Liver (tissue), 9 donors: ENCODE data around the gene N4BP2. TPM values are rescaled to one million over a fixed set of nuclear protein-coding genes. Genes with fewer than 3 reads are reported as not detected.

ENCODE experiments used
- DNase-seq: peaks from one replicate; pipeline ENCODE4 v3.0.0-alpha.2; 2017; ENCODE audit warnings: low spot score
- H3K27ac ChIP-seq, 2 donors: one replicate each; pipeline ENCODE4 v1.7.0; 2013; ENCODE audit warnings: inconsistent platforms in 2 of 2, low read length in 2 of 2, control low read depth in 1 of 2, low read depth in 1 of 2, mild to moderate bottlenecking in 1 of 2
- H3K27me3 ChIP-seq, 4 donors: one replicate each; pipeline versions ENCODE4 v1.6.1 to v1.7.0; 2013; ENCODE audit warnings: low read length in 3 of 4, inconsistent platforms in 1 of 4, mild to moderate bottlenecking in 1 of 4, moderate library complexity in 1 of 4; ENCODE audit not compliant: control insufficient read depth in 4 of 4, insufficient read depth in 4 of 4
- H3K36me3 ChIP-seq, 4 donors: one replicate each; pipeline versions ENCODE4 v1.6.1 to v1.7.0; 2013; ENCODE audit warnings: low read length in 3 of 4, mild to moderate bottlenecking in 3 of 4, low read depth in 1 of 4, moderate library complexity in 1 of 4; ENCODE audit not compliant: control insufficient read depth in 4 of 4, insufficient read depth in 3 of 4
- H3K4me1 ChIP-seq, 4 donors: one replicate each; pipeline versions ENCODE4 v1.6.1 to v1.7.0; 2013; ENCODE audit warnings: low read length in 3 of 4, mild to moderate bottlenecking in 3 of 4, moderate library complexity in 1 of 4; ENCODE audit not compliant: control insufficient read depth in 4 of 4, insufficient read depth in 4 of 4
- H3K4me3 ChIP-seq, 3 donors: one replicate each; pipeline versions ENCODE4 v1.6.1 to v1.7.0; 2013; ENCODE audit warnings: low read length in 3 of 3, control low read depth in 1 of 3, low read depth in 1 of 3, mild to moderate bottlenecking in 1 of 3
- H3K9ac ChIP-seq, 2 donors: one replicate each; pipeline ENCODE4 v1.7.0; 2013; ENCODE audit warnings: low read length in 2 of 2, mild to moderate bottlenecking in 2 of 2, moderate library complexity in 2 of 2, control low read depth in 1 of 2, low read depth in 1 of 2
- H3K9me3 ChIP-seq, 4 donors: one replicate each; pipeline versions ENCODE4 v1.6.1 to v1.7.0; 2013; ENCODE audit warnings: low read length in 3 of 4; ENCODE audit not compliant: control insufficient read depth in 4 of 4
- EGR1 ChIP-seq, 2 donors: IDR thresholded peaks; 2 replicates each; pipeline ENCODE4 v1.6.1; 2016 to 2018; ENCODE audit warnings: antibody characterized with exemption in 2 of 2, low read depth in 2 of 2
- FOXA1 ChIP-seq: IDR thresholded peaks from 2 replicates; pipeline ENCODE4 v1.6.1; 2016; ENCODE audit warnings: antibody characterized with exemption
- FOXA2 ChIP-seq: IDR thresholded peaks from 2 replicates; pipeline ENCODE4 v1.6.1; 2016; ENCODE audit warnings: antibody characterized with exemption
- HNF4A ChIP-seq, 2 donors: conservative IDR thresholded peaks; 2 replicates each; pipeline ENCODE4 v1.6.1; 2016; ENCODE audit warnings: antibody characterized with exemption in 2 of 2, mild to moderate bottlenecking in 2 of 2
- HNF4G ChIP-seq: IDR thresholded peaks from 2 replicates; pipeline ENCODE4 v1.6.1; 2016; ENCODE audit warnings: antibody characterized with exemption
- JUND ChIP-seq, 2 donors: IDR thresholded peaks; 2 replicates each; pipeline ENCODE4 v1.6.1; 2016; ENCODE audit warnings: antibody characterized with exemption in 2 of 2
- NR2F2 ChIP-seq: IDR thresholded peaks from 2 replicates; pipeline ENCODE4 v1.6.1; 2016; ENCODE audit warnings: antibody characterized with exemption
- RAD21 ChIP-seq, 2 donors: IDR thresholded peaks; 2 replicates each; pipeline ENCODE4 v1.6.1; 2016; ENCODE audit warnings: antibody characterized with exemption in 2 of 2, mild to moderate bottlenecking in 2 of 2
- RXRA ChIP-seq, 2 donors: IDR thresholded peaks; 2 replicates each; pipeline ENCODE4 v1.6.1; 2017 to 2018; ENCODE audit warnings: antibody characterized with exemption in 2 of 2, mild to moderate bottlenecking in 1 of 2
- SP1 ChIP-seq: IDR thresholded peaks from 2 replicates; pipeline ENCODE4 v1.6.1; 2018; ENCODE audit warnings: antibody characterized with exemption, mild to moderate bottlenecking
- YY1 ChIP-seq: IDR thresholded peaks from 2 replicates; pipeline ENCODE4 v1.6.1; 2016; ENCODE audit warnings: antibody characterized with exemption, mild to moderate bottlenecking
- WGBS: extraction: QIAGEN DNeasy Blood & Tissue Kit; methylation state at CpG from one replicate; pipeline ENCODE4 v1.1.7; 2013; 5-methylcytosine and 5-hydroxymethylcytosine counted together
- polyA plus RNA-seq, 2 donors: library from polyadenylated mRNA; stranded (reverse) in 1 of 2; unstranded in 1 of 2; fragments of 200-250 nt in 1 of 2; fragments of >200 nt in 1 of 2; fragmentation: Nextera tagmentation in 1 of 2; extraction: Ambion mirVana in 1 of 2; gene quantifications; one replicate each; pipeline versions ENCODE4 v1.2.1 to v1.2.3, GENCODE V29; 2013 to 2015
- total RNA-seq, 2 donors: library from RNA; depleted of rRNA; stranded (reverse); fragments of >200 nt; gene quantifications; one replicate each; pipeline ENCODE4 v1.2.3, GENCODE V29; 2014
- TF ChIP-seq, protein P1 (sequence below): IDR thresholded peaks from 2 replicates; pipeline ENCODE4 v1.6.1; 2016; ENCODE audit warnings: antibody characterized with exemption, mild to moderate bottlenecking
- TF ChIP-seq, protein P2 (sequence below): IDR thresholded peaks from 2 replicates; pipeline ENCODE4 v1.6.1; 2016; ENCODE audit warnings: antibody characterized with exemption
- TF ChIP-seq, protein P3 (sequence below): fragments of 150-350 bp; IDR thresholded peaks from 2 replicates; pipeline ENCODE4 v1.5.1; 2017; ENCODE audit warnings: improper control_type of control experiment, low read depth, low read length; ENCODE audit not compliant: missing input control
- TF ChIP-seq, protein P4 (sequence below): IDR thresholded peaks from 2 replicates; pipeline ENCODE4 v1.6.1; 2016; ENCODE audit warnings: antibody characterized with exemption
- TF ChIP-seq, protein P5 (sequence below): IDR thresholded peaks from 2 replicates; pipeline ENCODE4 v1.6.1; 2016; ENCODE audit warnings: antibody characterized with exemption
- donor health status: healthy.
- donor health status: healthy.
- donor health status: healthy.
- donor health status: healthy.
- donor health status: healthy.

The N4BP2 gene
- total and polyA plus RNA-seq, 4 donors = 2.3 to 19.9 (median 11.0) TPM

DNA sequence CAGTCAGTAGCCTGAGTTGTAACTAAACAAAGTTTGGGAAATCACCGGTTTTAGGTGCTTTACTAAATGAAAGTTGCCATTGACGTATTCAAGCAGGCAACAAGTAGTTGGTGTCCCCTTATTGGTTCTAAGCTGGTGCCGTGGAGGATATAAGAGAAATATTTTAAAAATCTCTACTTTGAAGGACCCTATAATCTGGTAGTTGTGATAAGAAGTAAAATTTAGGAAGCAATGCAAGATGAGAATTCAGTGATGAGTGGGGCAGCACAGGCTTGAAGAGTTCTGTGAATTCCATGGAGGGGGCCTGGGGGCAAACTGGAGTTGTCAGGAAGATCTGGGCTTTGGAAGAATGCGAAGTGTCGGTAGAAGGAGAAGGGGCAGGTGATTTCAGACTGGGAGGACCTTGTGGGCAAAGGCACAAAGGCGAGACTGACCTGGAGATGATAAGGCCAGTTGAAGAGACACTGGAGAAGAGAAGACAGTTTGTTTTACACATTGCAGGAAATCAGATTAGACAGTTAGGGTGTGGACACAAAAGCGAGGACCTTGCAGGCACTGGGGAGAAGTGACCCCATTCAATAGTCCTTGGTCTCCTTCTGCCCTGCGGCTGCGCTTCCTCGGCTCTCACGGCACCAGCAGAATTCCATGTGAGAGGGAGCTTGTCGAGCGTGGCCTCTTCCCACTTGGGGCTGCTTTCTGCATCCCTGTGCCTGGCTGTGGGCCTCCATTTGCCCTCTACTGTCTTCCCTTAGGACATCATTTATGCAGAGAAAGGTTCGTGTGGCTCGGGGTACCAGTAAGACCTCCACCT lies 141.4 kb downstream of the N4BP2 start:
- Histone ChIP-seq H3K9me3 (no peaks in the 10 kb centered on the region), H3K9ac (peak overlapping the region in 1 of 2 donors; percentile 66), H3K4me3 (peak overlapping the region in 1 of 3 donors; percentile 4), H3K4me1 (no peaks in the 10 kb centered on the region), H3K36me3 (no peaks in the 10 kb centered on the region), H3K27me3 (no peaks in the 10 kb centered on the region), H3K27ac (peak overlapping the region; percentile 25 to 34)
- no peak for TF ChIP-seq RXRA (IDR thresholded peaks at IDR 0.05)
- no peak for TF ChIP-seq HNF4A (conservative IDR thresholded peaks at IDR 0.05)
- no peak for TF ChIP-seq YY1
- no peak for TF ChIP-seq HNF4G
- TF ChIP-seq NR2F2 = no peak
- TF ChIP-seq SP1 = no peak
- no peak for TF ChIP-seq RAD21 (IDR thresholded peaks at IDR 0.05)
- TF ChIP-seq JUND (IDR thresholded peaks at IDR 0.05) = no peak
- WGBS = 84% methylated on average over 15 of the region's 15 CpGs
- no peak for DNase-seq

DNA sequence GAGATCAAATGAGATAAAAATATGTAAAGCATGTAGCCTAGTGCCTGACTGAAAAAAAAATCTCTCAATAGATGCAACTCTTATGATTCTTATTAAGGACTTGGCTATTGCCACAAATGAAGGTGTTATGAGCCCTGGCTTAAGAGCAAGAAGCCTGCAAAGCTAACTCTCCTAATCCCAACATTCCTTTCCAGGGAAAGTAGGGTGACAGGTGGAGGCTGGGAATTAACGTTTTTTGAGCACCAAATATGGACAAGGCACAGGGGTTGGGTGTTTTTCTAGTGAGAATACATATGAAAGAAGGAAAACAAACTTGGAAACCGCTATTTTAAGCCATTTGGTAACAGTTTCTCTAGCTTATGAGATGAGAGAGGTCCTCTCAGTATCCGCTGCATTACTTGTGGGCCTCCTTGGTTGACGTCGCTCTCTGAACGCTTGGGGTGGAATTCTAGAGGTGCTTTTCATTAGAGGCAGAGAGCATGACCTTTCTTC lies 142.6 kb downstream of the N4BP2 start:
- TF ChIP-seq RAD21 (IDR thresholded peaks at IDR 0.05) (no peak), HNF4G (no peak), SP1 (no peak), FOXA1 (no peak), FOXA2 (no peak), EGR1 (IDR thresholded peaks at IDR 0.05; ENCODE audit: low read depth in 2 of 2) (no peak), JUND (IDR thresholded peaks at IDR 0.05) (no peak), RXRA (IDR thresholded peaks at IDR 0.05) (no peak)
- TF ChIP-seq, protein P1, sequence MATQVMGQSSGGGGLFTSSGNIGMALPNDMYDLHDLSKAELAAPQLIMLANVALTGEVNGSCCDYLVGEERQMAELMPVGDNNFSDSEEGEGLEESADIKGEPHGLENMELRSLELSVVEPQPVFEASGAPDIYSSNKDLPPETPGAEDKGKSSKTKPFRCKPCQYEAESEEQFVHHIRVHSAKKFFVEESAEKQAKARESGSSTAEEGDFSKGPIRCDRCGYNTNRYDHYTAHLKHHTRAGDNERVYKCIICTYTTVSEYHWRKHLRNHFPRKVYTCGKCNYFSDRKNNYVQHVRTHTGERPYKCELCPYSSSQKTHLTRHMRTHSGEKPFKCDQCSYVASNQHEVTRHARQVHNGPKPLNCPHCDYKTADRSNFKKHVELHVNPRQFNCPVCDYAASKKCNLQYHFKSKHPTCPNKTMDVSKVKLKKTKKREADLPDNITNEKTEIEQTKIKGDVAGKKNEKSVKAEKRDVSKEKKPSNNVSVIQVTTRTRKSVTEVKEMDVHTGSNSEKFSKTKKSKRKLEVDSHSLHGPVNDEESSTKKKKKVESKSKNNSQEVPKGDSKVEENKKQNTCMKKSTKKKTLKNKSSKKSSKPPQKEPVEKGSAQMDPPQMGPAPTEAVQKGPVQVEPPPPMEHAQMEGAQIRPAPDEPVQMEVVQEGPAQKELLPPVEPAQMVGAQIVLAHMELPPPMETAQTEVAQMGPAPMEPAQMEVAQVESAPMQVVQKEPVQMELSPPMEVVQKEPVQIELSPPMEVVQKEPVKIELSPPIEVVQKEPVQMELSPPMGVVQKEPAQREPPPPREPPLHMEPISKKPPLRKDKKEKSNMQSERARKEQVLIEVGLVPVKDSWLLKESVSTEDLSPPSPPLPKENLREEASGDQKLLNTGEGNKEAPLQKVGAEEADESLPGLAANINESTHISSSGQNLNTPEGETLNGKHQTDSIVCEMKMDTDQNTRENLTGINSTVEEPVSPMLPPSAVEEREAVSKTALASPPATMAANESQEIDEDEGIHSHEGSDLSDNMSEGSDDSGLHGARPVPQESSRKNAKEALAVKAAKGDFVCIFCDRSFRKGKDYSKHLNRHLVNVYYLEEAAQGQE = no peak
- TF ChIP-seq, protein P2, sequence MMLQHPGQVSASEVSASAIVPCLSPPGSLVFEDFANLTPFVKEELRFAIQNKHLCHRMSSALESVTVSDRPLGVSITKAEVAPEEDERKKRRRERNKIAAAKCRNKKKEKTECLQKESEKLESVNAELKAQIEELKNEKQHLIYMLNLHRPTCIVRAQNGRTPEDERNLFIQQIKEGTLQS = no peak
- TF ChIP-seq, protein P3, sequence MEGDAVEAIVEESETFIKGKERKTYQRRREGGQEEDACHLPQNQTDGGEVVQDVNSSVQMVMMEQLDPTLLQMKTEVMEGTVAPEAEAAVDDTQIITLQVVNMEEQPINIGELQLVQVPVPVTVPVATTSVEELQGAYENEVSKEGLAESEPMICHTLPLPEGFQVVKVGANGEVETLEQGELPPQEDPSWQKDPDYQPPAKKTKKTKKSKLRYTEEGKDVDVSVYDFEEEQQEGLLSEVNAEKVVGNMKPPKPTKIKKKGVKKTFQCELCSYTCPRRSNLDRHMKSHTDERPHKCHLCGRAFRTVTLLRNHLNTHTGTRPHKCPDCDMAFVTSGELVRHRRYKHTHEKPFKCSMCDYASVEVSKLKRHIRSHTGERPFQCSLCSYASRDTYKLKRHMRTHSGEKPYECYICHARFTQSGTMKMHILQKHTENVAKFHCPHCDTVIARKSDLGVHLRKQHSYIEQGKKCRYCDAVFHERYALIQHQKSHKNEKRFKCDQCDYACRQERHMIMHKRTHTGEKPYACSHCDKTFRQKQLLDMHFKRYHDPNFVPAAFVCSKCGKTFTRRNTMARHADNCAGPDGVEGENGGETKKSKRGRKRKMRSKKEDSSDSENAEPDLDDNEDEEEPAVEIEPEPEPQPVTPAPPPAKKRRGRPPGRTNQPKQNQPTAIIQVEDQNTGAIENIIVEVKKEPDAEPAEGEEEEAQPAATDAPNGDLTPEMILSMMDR = no peak
- TF ChIP-seq, protein P4, sequence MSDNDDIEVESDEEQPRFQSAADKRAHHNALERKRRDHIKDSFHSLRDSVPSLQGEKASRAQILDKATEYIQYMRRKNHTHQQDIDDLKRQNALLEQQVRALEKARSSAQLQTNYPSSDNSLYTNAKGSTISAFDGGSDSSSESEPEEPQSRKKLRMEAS = no peak
- TF ChIP-seq, protein P5, sequence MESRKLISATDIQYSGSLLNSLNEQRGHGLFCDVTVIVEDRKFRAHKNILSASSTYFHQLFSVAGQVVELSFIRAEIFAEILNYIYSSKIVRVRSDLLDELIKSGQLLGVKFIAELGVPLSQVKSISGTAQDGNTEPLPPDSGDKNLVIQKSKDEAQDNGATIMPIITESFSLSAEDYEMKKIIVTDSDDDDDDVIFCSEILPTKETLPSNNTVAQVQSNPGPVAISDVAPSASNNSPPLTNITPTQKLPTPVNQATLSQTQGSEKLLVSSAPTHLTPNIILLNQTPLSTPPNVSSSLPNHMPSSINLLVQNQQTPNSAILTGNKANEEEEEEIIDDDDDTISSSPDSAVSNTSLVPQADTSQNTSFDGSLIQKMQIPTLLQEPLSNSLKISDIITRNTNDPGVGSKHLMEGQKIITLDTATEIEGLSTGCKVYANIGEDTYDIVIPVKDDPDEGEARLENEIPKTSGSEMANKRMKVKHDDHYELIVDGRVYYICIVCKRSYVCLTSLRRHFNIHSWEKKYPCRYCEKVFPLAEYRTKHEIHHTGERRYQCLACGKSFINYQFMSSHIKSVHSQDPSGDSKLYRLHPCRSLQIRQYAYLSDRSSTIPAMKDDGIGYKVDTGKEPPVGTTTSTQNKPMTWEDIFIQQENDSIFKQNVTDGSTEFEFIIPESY = no peak
- H3K27ac ChIP-seq = no peak overlapping the region
- no peaks in the 10 kb centered on the region for H3K27me3 ChIP-seq
- no peaks in the 10 kb centered on the region for H3K36me3 ChIP-seq
- no peaks in the 10 kb centered on the region for H3K9me3 ChIP-seq
- 80% methylated on average over 6 of the region's 6 CpGs for WGBS
- H3K9ac ChIP-seq = peak overlapping the region in 1 of 2 donors; percentile 80
- no peak for DNase-seq
- H3K4me3 ChIP-seq = peak overlapping the region in 1 of 3 donors; percentile 2
- H3K4me1 ChIP-seq = no peaks in the 10 kb centered on the region
